Measurements from ENCODE around the gene TMEM176B.

The TMEM176B gene

GRCh38 chr7:150799741-150800580 lies at the start of gene TMEM176B:
TMEM176B (minus strand) TSS chr7:150800364; CDS start chr7:150796569, 3,795 bp downstream.
- no peak for DNase-seq

DNA sequence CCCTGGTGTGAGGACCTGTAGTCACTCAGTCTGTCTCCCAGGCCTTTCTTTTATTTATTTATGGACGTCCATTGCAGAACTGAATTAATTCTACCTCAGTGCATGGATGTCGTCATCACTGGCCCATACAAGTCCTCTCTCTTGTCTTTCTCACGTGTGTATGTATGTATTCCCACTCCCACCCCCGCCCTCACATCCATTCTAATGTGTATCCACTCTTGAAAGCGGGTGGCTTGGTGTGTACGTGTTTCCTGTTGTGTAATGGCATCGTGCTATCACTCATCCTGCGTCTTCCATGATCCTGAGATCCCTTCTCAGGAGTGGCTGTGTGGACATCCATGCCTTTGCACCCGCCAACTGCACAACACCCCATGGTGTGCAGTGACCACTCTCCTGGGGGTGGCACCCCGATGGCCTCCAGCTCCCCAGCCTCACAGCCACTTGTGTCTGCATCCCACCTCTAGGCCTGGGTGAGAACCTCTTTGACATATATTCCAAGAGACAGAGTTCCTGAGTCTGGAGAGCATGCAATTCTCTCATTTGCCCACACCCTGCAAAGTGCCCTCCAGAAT lies 49.1 kb upstream of the TMEM176B start:
- no peak for DNase-seq

DNA sequence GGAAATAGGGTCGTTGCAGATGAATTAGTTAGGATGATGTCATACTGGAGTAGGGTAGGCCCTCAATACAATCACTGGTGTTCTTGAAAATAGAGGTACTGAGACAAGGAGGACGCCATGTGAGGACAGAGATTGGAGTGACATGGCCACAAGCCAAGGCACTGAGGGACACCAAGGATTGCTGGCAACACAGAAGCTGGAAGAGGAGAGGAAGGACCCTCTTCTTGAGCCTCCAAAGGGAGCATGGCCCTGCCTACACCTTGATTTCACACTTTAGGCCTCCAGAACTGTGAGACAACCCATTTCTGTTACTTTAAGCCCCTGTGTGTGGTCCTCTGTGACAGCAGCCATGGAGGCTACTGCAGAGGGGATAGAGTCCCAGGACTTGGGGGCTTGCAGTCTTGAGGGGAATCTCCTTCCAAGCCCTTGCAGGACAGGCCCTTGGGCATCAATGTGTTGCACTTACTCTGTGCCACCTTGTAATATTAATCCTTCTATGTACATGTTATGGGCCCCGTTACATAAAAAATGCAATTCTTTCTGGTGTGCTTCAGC lies 48.5 kb upstream of the TMEM176B start:
- DNase-seq = no peak

GRCh38 chr7:150848111-150848510 lies 47.9 kb upstream of the TMEM176B start:
- DNase-seq = no peak

- DNase-seq = no peak
These were observed 47.4 kb upstream of the TMEM176B start for GRCh38 chr7:150847536-150847935.

- DNase-seq = no peak
These were observed 46.3 kb upstream of the TMEM176B start for GRCh38 chr7:150846291-150847115.

DNA sequence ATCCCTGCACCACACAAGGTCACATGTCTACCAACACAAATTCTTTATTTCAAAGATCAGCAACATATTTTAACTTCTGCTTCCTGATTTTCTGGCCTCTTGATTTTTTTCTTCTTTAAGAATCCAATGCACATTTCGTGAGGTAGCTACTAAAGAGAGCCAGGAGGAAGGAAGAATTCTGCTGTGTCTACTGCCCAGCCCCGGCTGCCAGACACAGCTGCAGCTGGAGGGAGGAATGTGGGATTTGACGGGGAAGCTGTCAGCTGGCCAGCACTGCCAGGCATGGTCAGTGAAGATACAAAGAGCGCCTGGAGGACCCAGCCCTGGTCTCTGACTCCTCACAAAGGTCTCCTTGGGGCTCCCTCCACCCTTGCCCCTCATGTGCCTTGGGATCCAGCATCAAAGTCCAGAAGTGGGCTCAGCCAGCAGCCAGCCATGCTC lies 45.3 kb upstream of the TMEM176B start:
- no peak for DNase-seq

DNA sequence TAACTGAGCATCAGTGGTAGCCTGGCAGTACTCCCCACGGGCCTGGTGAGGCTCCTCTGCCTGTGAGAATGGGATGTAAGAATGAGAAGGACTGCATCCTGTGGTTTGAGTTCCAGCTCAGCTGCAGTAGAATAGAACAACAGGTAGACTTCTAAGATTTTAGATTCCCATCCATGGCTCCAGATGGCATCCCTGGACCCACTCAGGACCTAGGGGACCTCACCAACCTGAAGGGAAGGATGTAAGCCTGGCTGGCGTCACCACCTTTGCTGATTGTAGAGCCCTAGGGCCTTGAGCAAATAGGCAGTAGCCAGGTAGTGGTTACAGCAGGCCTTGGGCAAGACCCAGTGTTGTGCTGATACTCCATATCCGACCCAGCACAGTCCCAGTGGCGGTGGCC lies 42.6 kb upstream of the TMEM176B start:
- no peak for DNase-seq

DNA sequence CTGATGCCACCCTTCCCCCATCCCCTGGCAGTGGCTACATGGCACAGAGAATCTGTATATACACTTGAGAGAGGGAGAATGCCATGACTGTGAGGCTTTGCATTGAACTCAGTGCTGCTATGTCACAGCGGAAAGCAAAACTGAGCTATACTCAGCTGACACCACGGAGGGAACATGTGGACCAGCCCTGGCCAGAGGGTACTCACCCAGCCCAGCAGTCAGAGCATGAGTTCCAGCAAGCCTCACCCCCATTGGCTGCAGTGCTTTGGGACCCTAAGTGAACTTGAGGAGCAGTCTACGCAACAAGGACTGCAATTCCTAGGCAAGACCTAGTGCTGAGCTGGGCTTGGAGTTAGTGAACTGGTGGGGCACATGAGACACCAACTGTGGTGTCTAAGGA lies 41.9 kb upstream of the TMEM176B start:
- no peak for DNase-seq

- no peak for DNase-seq
These were observed 38.9 kb upstream of the TMEM176B start for GRCh38 chr7:150838965-150839650.

DNA sequence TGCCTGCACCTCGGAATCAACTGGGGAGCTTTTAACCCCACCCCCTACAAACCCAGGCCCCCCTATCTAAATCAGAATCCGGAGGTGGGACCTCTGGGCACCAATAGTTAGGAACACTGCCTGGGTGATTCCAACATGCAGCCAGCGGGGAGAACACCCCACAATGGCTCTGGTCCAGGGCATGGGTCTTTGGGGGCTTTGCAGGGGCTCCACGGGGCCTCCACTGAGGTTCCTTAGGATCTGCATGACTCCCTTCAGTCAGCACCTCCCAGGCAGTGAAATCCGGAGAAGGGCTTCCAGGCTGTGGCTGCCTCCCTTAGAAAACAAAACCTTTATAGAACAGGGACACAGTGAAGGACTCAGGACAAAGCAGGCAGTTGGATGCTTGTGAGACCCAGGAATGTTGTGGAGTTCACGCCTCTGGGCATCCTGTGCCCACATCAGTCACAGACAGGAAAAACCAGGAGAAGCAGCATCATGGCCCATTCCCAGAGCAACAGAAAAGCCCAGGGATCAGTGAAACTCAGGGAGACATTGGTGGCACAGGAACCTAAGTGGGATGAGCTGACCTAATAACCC lies 35.6 kb upstream of the TMEM176B start:
- no peak for DNase-seq

DNA sequence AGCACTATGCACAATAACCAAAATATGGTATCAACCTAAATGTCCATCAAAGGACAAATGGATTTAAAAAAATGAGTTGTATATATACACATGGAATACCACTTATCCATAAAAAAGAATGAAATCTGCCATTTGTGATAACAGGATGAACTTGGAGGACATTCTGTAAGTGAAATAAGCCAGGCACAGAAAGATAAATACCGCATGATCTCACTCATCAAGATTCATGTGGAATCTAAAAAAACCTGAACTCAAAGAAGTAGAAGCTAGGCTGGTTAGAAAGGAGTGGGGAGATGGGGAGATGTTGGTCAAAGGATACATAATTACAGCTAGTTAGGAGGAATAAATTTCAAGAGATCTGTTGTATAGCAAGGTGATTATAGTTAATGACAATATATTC lies 34.9 kb upstream of the TMEM176B start:
- no peak for DNase-seq

DNA sequence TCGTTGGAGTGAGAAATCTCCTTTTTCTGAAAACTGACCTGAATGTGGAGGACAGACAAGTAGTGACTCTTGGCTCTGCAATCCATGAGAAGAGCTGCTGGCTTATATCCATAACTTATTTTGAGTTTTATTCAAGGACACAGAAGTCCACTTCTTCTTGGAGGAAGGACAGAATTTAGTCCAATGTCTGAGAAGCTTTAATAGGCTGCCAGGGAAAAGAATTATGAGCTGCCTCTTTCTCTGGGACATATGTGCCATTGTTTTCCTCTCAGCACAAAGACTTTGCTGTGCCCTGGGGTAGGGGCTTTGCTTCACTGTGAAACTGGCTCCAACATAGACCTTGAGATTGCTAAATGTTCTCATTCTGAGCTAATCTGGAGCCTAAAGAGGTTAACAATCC lies 31.7 kb upstream of the TMEM176B start:
- DNase-seq = no peak

- DNase-seq = no peak
These were observed 30.8 kb upstream of the TMEM176B start for GRCh38 chr7:150830937-150831336.

- no peak for DNase-seq
These were observed 29.3 kb upstream of the TMEM176B start for GRCh38 chr7:150829426-150829825.

GRCh38 chr7:150828384-150828783 lies 28.2 kb upstream of the TMEM176B start:
- no peak for DNase-seq

DNA sequence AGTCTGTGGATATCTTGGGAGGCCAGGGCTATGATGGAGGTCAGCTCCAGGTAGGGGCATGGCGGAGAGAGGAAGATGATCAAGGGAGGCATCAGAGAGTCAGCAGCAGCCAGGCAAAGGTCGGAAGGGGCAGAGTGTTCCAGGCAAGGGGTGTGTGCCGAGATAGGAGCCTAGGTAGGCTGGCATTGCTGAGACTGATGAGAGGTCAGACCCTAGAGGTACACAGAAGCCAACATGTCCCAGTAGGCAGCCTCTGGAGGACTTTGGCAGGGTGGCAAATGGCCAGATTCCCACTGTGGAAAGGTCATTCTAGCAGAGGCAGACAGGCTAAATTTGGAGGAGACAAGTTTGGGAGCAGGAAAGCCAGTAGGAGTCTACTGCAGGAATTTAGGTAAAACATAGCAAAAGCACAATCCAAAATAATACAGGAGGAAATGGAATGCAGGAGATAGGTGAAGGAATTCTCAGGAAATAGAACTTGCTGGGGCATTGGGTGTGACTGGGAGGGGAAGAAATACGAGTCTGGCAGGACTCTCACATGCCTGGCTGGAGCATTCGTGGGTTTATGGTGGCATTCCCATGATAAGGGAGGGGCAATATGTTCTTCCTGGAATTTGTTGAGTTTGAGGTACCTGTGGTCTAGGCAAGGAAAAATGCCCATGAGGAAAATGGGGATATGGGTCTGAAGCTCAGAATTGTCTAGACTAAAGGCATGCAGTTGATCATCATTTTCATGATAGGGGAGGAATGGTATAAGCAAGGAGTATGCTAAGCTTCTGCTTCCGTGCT lies 26.1 kb upstream of the TMEM176B start:
- no peak for DNase-seq

DNA sequence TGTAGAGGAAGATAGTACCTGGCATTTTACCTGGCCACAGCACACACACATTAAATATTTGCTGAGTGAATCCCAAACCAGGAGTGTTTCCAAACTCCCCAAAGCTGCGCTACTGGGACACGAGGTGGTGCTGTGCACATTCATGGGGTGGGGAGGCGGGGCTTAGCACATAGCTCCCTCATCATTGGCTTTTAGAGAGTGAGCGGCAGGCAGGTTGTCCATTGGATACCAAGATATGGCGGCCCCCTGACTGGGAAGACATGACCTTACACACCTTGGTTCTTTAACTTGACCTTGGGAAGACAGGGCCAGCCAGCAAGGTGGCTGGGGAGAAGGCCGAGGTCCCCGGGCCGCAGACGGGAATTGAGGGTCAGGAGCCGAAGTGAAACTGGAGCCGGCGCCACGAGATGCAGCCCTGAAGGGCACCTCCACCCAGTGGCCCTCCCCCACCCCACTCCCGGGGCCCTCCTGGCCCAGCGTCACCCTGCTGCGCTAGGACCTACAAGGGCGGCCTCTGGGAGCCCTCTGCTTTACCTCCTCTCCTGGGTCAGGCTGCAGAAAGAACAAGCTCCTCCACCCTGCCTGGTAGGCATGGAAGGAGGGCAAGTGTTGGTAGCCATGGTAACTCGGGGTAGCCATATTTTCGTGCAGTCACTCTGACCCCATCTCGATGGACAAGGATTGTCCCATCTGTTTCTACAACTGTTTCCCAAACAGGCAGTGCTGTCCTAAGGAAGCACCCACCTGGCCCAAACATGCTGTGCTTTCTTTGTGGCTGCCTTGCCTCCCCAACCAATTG lies 24.4 kb upstream of the TMEM176B start:
- DNase-seq = no peak

DNA sequence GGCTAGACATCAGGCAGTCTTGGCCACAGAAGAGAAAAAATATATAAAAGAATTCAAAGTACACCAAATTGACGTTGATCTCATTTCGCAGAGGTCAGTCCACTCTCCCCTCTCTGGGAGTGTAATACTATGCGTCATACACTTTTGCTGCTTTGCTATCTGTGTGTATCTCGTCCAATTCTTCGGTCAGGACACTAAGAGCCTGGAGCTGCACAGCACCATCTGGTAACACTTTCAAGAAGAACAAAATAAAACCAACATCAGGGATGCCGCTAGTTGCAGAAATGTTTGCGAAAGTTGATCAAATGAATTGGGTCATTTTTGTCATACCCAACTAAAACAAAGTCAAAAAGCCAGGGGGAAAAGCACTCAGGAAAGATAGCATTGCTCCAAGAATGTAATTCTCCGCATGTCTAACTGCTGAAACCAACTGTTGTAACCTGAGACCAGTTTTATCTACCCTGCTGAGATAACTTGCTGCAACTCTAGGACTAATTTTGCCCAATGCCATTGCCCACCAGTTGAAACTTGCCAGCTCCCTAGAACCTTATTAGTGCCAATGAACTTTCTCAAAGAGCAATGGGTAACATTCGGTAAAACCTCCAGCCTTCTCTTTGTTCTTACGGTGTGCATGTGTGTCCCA lies 23.4 kb upstream of the TMEM176B start:
- DNase-seq = no peak

DNA sequence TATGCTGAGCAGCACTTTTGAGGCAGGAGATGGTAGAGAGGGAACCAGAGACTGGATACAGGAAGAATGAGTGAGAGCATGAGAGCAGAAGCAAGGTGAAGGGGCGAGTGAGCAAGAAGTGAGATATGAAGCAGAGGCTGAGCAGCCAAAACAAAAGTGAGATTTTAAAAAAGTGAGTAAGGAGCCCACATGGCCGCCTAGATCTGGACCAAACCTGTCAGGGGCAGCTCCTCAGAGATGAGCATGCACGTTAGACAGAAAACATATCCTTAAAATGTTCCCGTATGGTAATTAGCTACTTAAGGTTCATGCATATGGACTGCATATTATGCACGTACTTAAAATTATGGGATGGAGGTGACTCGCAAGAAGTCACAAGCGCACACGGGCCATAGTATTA lies 22.9 kb upstream of the TMEM176B start:
- no peak for DNase-seq

Measured in KG1 (cell line).